Vein endothelial cell (primary cell): ENCODE results near the gene CLEC10A. TPM values are rescaled to one million over a fixed set of nuclear protein-coding genes. Genes with fewer than 3 reads are reported as not detected.
A peak's percentile ranks its signal among the peaks of the same experiment; 100 is the strongest.

Experiments
- small RNA-seq: library from RNA; depleted of rRNA; stranded (forward); fragments of <200 nt; gene quantifications from one replicate; pipeline ENCODE3, GENCODE V24; 2012
- total RNA-seq: library from RNA; depleted of rRNA; stranded (reverse); fragments of >200 nt; gene quantifications from 2 replicates; pipeline ENCODE4 v1.2.3, GENCODE V29; 2012

Gene CLEC10A
- 0.19 TPM in 1 of 2 replicates, not detected in the other for total RNA-seq

GRCh38 chr17:7079581-7080455, at the start of gene CLEC10A:
TSS of gene CLEC10A (minus strand) at chr17:7080251. CDS start at chr17:7078812, 1,439 bp downstream.

GRCh38 chr17:7114241-7114874, 34.3 kb upstream of the CLEC10A start, which contains the start of gene ASGR2:
TSS of gene ASGR2 (minus strand) at chr17:7114822. CDS start at chr17:7114240, 582 bp downstream.

DNA sequence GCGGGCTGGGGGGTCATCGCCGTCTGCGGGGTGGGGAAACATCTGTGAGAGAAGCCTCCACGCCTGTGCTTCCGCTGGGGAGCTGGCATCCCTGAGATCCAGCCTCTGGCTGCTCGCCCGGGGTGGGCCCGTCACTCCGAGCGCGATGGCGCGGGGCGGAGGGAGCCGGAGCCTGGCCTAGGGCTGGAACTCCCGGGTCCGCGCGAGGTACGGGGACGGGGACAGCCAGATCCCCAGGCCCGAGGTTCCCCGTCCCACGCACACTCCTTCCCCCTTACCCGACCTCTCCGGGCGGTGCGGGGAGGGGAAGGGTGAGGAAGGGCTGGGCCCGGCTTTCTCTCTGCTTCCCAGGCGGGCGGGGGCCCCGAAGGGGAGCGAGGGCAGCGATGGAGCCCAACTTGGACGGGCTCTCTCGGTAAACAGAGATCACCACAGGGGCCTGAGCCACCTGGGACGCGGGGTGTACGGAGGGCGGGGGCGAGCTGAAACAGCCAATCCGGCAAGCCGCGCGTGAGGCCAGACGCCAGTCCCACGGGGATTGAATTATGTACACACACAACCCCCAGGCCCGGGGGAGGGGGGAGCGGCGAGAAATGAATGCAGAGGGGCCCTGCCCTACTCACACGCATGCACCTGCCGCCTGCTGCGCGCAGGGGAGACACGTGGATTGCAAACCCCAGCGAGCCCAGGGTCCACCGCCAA, 36.4 kb downstream of the CLEC10A start, which contains the start of gene SLC16A11:
Gene SLC16A11, minus strand, starts transcription at position 596 of the 702 bp plus-strand sequence. Its CDS starts 579 bp downstream, at position 17.

DNA sequence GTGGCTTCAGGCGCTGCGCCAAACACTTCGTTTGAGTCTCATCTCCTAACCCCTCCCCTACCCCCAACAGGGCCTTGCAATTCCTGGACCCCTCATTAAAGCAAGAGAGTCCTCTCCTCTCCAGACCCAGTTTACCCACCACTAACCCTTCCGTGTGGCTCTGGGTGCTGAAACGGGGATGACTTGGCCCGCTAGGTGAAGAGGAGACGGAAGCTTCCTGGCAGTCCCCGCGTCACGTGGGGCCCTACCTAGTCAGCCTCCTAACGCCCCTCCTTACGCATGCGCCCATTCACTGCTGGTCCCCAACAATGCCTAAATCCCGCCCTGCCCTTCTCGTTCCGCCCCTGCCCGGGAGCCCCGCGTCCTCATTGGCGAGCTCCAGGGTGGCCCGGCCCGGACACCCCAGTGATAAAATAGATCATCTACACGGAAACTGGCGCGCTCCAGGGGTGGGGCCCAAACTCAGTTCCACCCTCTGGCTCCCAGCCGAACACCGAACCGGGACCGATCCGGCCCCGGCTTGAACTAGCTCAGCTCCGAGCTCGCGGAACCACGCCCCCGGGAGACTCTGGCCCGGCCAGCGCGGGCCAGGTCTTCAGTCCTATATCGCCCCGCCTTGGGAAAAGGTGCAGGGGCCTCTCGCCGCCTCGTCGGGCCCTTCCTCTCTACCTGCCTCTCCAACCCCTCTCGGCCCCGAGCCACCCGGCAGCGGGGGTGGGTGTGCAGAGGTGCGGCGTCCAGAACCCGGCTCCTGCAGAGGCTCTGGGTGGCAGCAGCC, 44.3 kb downstream of the CLEC10A start, which contains the start of gene SLC16A13:
Gene SLC16A13, plus strand, starts transcription at position 425 of the 778 bp plus-strand sequence. CDS start 368 bp downstream, outside the sequence.

Small RNA genes within 50 kb of the gene (small RNA-seq; reads per million reads assigned to genes)
- gene AC120057.1: 0.34 reads per million, percentile 14 among the genes with 10 or more reads in this experiment

Other genes with a start within 250 kb of the CLEC10A start
- gene TEKT1, start 248.5 kb downstream of the CLEC10A start, total RNA-seq: not detected in 2 replicates
- not detected in 2 replicates for gene ALOX12, start 84.2 kb downstream of the CLEC10A start, total RNA-seq
- 52.9 and 85.6 TPM in 2 replicates for gene RNASEK, start 67.6 kb downstream of the CLEC10A start, total RNA-seq
- gene BCL6B, start 57.2 kb downstream of the CLEC10A start, total RNA-seq: 171 and 175 TPM in 2 replicates
- gene SLC16A13, start 44.2 kb downstream of the CLEC10A start, total RNA-seq: 2.0 TPM in 2 replicates
- 0.48 and 0.98 TPM in 2 replicates for gene SLC16A11, start 36.2 kb downstream of the CLEC10A start, total RNA-seq
- not detected in 2 replicates for gene ASGR2, start 34.6 kb upstream of the CLEC10A start, total RNA-seq
- 10.3 and 10.8 TPM in 2 replicates for gene ASGR1, start 99.1 kb upstream of the CLEC10A start, total RNA-seq
- 10.7 and 23.5 TPM in 2 replicates for gene DLG4, start 139.6 kb upstream of the CLEC10A start, total RNA-seq
- 200 and 286 TPM in 2 replicates for gene ACADVL, start 139.7 kb upstream of the CLEC10A start, total RNA-seq
- 54.3 and 57.8 TPM in 2 replicates for gene DVL2, start 154.3 kb upstream of the CLEC10A start, total RNA-seq
- gene PHF23, start 159.2 kb upstream of the CLEC10A start, total RNA-seq: 57.2 and 58.5 TPM in 2 replicates
- gene GABARAP, start 162.2 kb upstream of the CLEC10A start, total RNA-seq: 229 and 455 TPM in 2 replicates
- gene CTDNEP1, start 171.5 kb upstream of the CLEC10A start, total RNA-seq: 38.5 and 48.3 TPM in 2 replicates
- 36.9 and 42.9 TPM in 2 replicates for gene ELP5, start 172.0 kb upstream of the CLEC10A start, total RNA-seq
- gene CLDN7, start 182.2 kb upstream of the CLEC10A start, total RNA-seq: 10.8 and 13.4 TPM in 2 replicates
- gene SLC2A4, start 201.5 kb upstream of the CLEC10A start, total RNA-seq: 0.10 and 0.33 TPM in 2 replicates
- 2.3 TPM in 1 of 2 replicates, not detected in the other for gene YBX2, start 214.4 kb upstream of the CLEC10A start, total RNA-seq
- 949 and 999 TPM in 2 replicates for gene EIF5A, start 227.4 kb upstream of the CLEC10A start, total RNA-seq
- 43.1 and 48.1 TPM in 2 replicates for gene GPS2, start 235.1 kb upstream of the CLEC10A start, total RNA-seq
- gene NEURL4, start 249.1 kb upstream of the CLEC10A start, total RNA-seq: 17.0 and 21.3 TPM in 2 replicates